SK-N-MC (cell line): ENCODE data around the gene STH.

Experiments
- EZH2 ChIP-seq: fragments of 200-600 bp; sonication (generic); IDR thresholded peaks from one replicate; pipeline ENCODE4 v1.6.1; 2017; ENCODE audit warnings: antibody characterized with exemption
- FOXP2 ChIP-seq: optimal IDR thresholded peaks from 2 replicates; pipeline ENCODE3; 2011; ENCODE audit warnings: mild to moderate bottlenecking, moderate library complexity; ENCODE audit not compliant: insufficient read depth; ENCODE audit errors: extremely low read length, control extremely low read depth
- POLR2AphosphoS5 ChIP-seq: IDR thresholded peaks from 2 replicates; pipeline ENCODE4 v1.6.1; 2012; ENCODE audit warnings: mild to moderate bottlenecking, low read depth, low read length, borderline replicate concordance

DNA sequence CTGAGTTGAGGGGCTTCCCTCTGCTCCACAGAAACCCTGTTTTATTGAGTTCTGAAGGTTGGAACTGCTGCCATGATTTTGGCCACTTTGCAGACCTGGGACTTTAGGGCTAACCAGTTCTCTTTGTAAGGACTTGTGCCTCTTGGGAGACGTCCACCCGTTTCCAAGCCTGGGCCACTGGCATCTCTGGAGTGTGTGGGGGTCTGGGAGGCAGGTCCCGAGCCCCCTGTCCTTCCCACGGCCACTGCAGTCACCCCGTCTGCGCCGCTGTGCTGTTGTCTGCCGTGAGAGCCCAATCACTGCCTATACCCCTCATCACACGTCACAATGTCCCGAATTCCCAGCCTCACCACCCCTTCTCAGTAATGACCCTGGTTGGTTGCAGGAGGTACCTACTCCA, 26.0 kb downstream of the STH start:
- TF ChIP-seq EZH2 (no peak), POLR2AphosphoS5 (no peak), FOXP2 (no peak)
